Measurements from ENCODE around the gene CPTP.

GRCh38 chr1:1302006-1302430, 22.6 kb upstream of the CPTP start:
- TF ChIP-seq CTCF (IDR thresholded peaks at IDR 0.05): peak in 2 of 6 experiments; percentile 17 to 29
- no peak for TF ChIP-seq POLR2A (IDR thresholded peaks at IDR 0.05)

All from Peyer's patch (tissue), 4 donors.